Fibroblast of peridontal ligament (primary cell): ENCODE measurements around the gene CASP14.
"Not testable (repeated sequence)": the region's sequence is repeated elsewhere in the genome, so short reads cannot be mapped to it uniquely, and the experiment has no call there.

Experiments used
- DNase-seq: peaks from one replicate; pipeline ENCODE4 v3.0.0-alpha.2; 2010; ENCODE audit errors: extremely low read depth

CASP14 gene

DNA sequence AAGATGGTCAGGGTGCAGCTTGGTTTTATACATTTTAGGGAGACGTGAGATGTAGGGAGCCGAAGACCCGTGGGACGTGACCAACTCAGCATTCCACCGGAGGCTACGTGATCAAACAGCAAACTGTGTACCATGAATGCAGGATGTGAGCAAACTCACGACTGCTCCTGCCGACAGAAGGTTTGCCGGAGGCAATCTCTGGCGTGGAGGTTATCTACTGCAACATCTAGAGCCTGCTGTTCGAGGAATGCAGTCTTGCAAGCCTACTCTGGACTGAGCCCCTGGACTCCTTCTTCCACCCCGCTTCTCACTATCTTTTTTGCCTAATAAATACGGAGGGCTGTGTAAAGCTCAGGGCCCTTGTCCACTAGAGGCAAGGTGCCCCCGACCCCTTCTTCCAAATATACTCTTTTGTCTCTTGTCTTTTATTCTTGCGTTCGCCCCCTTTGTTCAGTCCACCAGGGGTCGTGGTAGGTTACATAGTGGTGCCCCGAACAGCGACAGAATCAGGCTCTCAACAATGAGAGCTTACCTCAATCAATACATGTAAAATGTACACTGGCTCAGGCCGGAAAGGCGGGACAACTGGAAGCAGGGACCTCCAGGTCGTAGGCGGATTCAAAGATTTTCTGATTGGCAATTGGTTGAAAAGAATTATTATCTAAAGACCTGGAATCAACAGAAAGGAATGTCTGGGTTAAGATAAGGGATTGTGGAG, 23.8 kb downstream of the CASP14 start:
- DNase-seq: no peak

- DNase-seq: no peak
Observed at GRCh38 chr19:15074371-15074770, 25.1 kb downstream of the CASP14 start.

- no peak for DNase-seq
Observed at GRCh38 chr19:15075806-15076205, 26.5 kb downstream of the CASP14 start.

DNA sequence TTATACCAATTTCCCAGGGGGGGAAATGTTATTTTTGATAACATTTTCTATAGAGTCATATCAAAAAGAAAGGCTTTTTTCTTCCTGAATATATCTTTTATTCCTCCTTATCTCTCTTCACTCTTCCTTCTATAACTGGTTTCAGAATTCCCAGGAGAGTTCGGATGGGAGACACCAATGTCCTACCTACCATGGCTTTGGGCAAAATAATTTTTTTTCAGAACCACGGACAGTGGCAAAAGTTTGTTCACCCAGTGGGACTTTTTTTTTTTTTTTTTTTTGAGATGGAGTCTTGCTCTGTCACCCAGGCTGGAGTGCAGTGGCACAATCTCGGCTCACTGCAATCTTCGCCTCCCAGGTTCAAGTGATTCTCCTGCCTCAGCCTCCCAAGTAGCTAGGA, 30.7 kb downstream of the CASP14 start:
- DNase-seq: not testable (repeated sequence)

DNA sequence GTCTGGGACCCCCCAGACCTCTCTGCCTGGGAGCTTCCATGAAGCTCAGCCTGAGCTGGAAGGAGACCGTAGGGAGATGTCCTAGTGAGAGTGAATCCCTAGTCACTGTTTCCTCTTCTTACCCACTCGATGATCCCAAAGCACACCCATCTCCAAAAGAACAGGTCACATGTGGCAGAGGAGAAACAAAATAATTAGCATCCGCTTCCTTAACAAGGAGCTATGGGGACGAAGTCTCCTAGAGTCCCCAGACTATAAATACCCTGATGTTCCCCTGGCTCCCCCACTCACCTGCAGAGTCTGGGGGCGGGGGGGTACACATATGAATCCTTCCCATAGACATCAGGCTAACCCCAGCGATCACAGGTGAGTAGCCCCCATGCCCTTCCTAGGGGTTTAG, 32.6 kb downstream of the CASP14 start, which contains the start of gene OR1I1:
Gene OR1I1 (plus strand): TSS at position 301 of the 400 bp plus-strand sequence. CDS start 4,855 bp downstream, outside the sequence.
- DNase-seq: no peak

- DNase-seq: no peak
Observed at GRCh38 chr19:15087182-15087581, 37.9 kb downstream of the CASP14 start.

GRCh38 chr19:15091918-15092753, 42.9 kb downstream of the CASP14 start:
- peak; percentile 83 for DNase-seq

DNA sequence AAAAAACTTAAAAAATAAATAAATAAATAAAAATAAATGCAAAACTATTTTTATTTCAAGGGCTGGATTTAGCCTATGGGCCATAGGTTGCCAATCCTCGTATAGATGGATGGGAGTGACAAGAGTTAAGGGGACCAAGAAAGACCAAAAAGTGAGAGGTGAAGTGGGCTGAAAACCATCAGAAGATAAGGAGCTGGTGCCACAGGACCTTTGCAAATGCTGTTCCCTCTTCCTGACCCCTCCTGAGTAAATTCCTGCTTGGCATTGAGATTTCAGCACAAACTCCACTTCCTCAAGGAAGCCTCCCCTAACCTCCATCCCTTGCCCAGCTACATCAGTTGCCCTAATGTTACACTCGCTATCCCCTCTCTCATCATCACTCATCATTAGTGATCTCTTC, 43.7 kb downstream of the CASP14 start:
- no peak for DNase-seq

GRCh38 chr19:15096223-15096622, 46.9 kb downstream of the CASP14 start:
- no peak for DNase-seq

GRCh38 chr19:15097980-15098379, 48.7 kb downstream of the CASP14 start:
- not testable (repeated sequence) for DNase-seq

- DNase-seq: no peak
Observed at GRCh38 chr19:15098460-15098859, 49.2 kb downstream of the CASP14 start.

DNA sequence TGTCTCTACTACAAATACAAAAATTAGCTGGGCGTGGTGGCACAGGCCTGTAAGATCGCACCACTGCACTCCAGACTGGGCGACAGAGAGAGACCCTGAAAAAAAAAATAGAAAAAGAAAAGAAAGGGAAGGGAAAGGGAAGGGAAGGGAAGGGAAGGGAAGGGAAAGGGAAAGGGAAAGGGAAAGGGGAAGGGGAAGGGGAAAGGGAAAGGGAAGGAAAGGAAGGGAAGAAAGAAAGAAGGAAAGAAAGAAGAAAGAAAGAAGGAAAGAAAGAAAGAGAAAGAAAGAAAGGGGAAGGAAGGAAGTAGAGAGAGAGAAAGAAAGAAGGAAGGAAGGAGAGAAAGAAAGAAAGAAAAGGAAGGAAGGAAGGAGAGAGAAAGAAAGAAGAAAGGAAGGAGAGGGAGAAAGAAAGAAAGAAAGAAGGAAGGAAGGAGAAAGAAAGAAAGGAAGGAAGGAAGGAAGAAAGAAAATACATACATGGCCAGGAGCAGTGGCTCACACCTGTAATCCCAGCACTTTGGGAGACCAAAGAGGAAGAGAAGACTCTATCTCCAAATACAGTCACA, 49.8 kb downstream of the CASP14 start:
- DNase-seq: no peak

DNA sequence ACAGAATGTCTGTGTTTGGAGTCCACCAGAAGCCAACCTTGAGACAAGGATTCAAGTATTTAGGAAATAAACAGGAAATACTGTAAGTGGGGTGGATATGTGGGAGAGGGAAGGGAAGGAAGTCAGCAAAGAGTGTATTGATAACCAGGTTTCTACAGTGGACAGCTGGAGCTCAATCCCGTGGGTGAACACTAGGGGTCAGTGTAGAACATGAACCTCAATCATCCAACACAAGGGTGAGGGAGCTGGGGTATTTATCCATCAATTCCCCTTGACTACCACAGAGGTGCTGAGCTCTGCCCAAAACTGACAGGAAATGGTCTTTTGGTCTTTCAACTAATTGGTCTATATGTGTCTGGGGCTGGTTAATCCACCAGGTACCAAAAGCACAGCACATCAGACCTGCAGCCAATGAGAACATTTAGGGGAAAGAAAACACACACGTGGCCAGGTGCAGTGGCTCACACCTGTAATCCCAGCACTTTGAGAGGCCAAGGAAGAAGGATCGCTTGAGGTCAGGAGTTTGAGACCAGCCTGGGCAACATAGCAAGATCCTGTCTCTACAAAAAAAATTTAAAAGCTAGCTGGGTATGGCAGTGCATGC, 52.3 kb downstream of the CASP14 start:
- peak; percentile 54 for DNase-seq

GRCh38 chr19:15104003-15104402, 54.7 kb downstream of the CASP14 start:
- DNase-seq: no peak

- DNase-seq: no peak
Observed at GRCh38 chr19:15104411-15104810, 55.1 kb downstream of the CASP14 start.

DNA sequence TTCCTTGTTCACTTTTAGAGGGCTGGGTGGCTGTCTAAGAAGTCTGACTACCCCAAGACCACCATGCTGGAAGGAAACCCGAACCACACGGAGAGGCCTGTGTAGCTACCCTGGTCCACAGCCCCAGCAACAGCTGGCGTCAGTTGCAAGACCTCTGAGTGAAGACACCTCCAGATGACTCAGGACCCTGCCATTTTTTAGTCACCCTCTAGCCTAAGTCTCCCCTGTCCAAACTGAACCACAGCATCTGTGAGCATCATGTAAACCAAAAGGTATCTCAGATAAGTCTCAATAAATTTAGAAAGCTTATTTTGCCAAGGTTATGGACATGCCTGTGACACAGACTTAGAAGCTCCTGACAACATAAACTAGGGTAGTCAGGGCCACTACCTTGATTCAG, 55.8 kb downstream of the CASP14 start:
- DNase-seq: no peak

DNA sequence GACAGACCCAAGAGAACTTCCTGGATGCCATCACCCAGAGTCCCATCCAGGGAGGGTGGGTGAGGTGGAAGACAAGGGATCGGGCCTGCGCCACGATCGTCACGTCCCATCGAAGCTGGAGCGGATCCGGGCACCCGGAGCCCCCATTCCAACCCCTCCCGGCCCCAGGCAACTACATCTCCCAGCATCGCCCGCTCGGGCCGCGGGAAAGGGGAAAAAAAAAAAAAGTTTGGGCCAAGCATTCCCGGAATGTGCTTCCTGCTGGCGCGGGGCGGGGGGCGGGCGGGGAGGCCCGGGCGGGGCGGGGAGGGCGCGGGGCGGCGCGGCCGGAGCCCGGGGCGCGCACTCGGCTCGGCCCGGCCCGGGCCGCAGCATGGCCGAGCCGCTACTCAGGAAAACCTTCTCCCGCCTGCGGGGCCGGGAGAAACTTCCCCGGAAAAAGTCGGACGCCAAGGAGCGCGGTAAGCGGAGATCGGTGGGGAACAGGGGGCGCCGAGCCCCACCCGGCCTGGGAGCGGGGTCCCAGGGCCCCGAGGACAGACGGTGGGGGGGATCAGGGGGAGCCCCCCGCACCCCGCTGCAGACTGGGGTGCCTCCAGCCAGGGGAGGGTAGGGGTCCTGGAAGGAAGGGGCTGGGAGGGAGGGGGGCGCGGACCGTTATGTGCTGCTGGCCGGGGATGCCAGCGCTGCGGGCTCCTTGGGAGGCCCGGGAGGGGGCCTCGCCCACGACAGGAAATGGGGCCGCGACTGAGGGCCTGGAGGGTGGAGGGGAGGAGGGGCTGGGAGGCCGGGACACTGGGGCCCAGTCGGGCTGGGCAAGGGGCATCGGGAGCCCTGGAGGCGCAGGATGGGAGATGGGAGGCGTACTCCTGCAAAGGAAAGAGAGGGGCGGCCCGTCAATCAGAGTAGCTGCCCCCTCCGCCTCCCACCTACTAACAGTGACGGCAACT, 58.1 kb downstream of the CASP14 start, which contains the start of gene SYDE1:
Gene SYDE1 (plus strand): TSS at position 341 of the 950 bp plus-strand sequence. CDS start 33 bp downstream, at position 374.
- DNase-seq: peak; percentile 65
